ENCODE results near the gene SSBP4.

SSBP4 gene

DNA sequence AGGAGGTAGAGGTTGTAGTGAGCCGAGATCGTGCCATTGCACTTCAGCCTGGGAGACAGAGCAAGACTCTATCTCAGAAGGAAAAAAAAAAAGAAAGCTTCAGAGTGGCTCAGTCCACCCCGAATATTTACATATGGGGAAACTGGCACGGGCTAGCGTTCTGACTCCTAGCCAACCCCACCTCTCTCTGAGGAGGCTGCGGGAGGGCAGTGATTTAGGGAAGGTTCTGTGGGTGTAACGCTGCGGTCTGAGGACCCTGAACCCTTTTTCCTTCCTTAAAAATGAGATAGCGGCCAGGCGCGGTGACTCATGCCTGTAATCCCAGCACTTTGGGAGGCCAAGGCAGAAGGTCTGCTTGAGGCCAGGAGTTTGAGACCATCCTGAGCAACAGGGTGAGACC is 26.8 kb upstream of the SSBP4 start:
- H2AFZ ChIP-seq (ENCODE audit: low read depth) = no peak overlapping the region
- H3K4me3 ChIP-seq (IDR thresholded peaks at IDR 0.05; ENCODE audit: insufficient read depth, low read depth, low read length) = no peak overlapping the region
- no peaks in the 10 kb centered on the region for H3K79me2 ChIP-seq (ENCODE audit: insufficient read depth, low read depth)
- no peaks in the 10 kb centered on the region for H3K36me3 ChIP-seq (ENCODE audit: insufficient read depth)
- H3K4me2 ChIP-seq = no peak overlapping the region
- no peak overlapping the region for H3K27ac ChIP-seq
- no peak overlapping the region for H3K9ac ChIP-seq
- H3K4me1 ChIP-seq (ENCODE audit: low read depth, poor library complexity, severe bottlenecking) = peaks cover 2% of the 10 kb centered on the region
- H3K27me3 ChIP-seq (ENCODE audit: insufficient read depth, low read depth) = peaks cover 55% of the 10 kb centered on the region
- TF ChIP-seq, protein P1, sequence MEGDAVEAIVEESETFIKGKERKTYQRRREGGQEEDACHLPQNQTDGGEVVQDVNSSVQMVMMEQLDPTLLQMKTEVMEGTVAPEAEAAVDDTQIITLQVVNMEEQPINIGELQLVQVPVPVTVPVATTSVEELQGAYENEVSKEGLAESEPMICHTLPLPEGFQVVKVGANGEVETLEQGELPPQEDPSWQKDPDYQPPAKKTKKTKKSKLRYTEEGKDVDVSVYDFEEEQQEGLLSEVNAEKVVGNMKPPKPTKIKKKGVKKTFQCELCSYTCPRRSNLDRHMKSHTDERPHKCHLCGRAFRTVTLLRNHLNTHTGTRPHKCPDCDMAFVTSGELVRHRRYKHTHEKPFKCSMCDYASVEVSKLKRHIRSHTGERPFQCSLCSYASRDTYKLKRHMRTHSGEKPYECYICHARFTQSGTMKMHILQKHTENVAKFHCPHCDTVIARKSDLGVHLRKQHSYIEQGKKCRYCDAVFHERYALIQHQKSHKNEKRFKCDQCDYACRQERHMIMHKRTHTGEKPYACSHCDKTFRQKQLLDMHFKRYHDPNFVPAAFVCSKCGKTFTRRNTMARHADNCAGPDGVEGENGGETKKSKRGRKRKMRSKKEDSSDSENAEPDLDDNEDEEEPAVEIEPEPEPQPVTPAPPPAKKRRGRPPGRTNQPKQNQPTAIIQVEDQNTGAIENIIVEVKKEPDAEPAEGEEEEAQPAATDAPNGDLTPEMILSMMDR (conservative IDR thresholded peaks at IDR 0.05; ENCODE audit: low read depth, low read length) = no peak
- no peaks in the 10 kb centered on the region for H4K20me1 ChIP-seq (ENCODE audit: insufficient read depth)

DNA sequence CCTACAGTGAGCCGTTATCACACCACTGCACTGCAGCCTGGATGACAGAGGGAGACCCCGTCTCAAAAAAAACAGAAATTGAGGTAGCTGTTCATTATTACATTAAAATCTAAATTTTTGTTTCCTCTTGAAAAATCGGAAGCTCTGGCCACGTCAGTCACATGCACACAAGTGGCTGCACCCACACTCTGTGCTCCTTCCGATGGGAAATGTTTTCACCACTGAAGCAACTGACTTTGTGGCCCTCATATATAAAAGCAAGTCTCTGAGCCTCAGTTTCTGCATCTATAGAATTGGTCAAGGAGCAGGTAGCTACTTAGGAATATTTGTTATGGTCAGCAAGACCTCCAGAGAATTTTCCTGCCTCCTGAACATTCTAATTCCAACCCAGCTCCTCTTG is 26.3 kb upstream of the SSBP4 start:
- peaks cover 3% of the 10 kb centered on the region for H3K4me1 ChIP-seq (ENCODE audit: low read depth, poor library complexity, severe bottlenecking)
- no peaks in the 10 kb centered on the region for H4K20me1 ChIP-seq (ENCODE audit: insufficient read depth)
- H3K27me3 ChIP-seq (ENCODE audit: insufficient read depth, low read depth) = peaks cover 60% of the 10 kb centered on the region
- H3K4me2 ChIP-seq = no peak overlapping the region
- no peaks in the 10 kb centered on the region for H3K79me2 ChIP-seq (ENCODE audit: insufficient read depth, low read depth)
- TF ChIP-seq, protein P1 (conservative IDR thresholded peaks at IDR 0.05; ENCODE audit: low read depth, low read length) = no peak
- no peak overlapping the region for H3K4me3 ChIP-seq (IDR thresholded peaks at IDR 0.05; ENCODE audit: insufficient read depth, low read depth, low read length)
- no peak overlapping the region for H3K27ac ChIP-seq
- no peaks in the 10 kb centered on the region for H3K36me3 ChIP-seq (ENCODE audit: insufficient read depth)
- H2AFZ ChIP-seq (ENCODE audit: low read depth) = no peak overlapping the region
- no peak overlapping the region for H3K9ac ChIP-seq

DNA sequence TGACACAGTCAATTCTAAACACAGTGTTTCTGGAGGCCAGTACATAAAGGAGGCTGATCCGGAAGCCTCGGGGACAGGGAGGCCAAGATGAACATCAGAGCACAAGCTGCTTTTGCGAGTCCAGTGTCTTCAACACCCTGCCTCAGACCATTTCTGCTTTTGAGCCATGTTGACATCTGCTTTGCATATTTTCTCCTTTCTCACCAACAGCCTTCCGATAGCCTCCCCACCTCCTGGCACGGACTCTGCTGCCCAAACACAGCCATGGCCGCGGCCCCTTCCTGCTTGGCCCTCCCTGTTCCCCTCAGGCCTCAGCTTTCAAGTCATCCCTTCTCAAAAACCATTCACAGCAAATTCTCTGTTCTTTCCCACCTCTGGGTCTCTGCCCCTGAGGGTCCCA is 25.4 kb upstream of the SSBP4 start:
- Histone ChIP-seq H3K36me3 (ENCODE audit: insufficient read depth) (no peaks in the 10 kb centered on the region), H4K20me1 (ENCODE audit: insufficient read depth) (no peaks in the 10 kb centered on the region), H3K79me2 (ENCODE audit: insufficient read depth, low read depth) (no peaks in the 10 kb centered on the region), H3K4me1 (ENCODE audit: low read depth, poor library complexity, severe bottlenecking) (peaks cover 3% of the 10 kb centered on the region), H3K9ac (no peak overlapping the region), H3K27me3 (ENCODE audit: insufficient read depth, low read depth) (peaks cover 68% of the 10 kb centered on the region), H3K4me3 (IDR thresholded peaks at IDR 0.05; ENCODE audit: insufficient read depth, low read depth, low read length) (no peak overlapping the region), H3K27ac (no peak overlapping the region), H2AFZ (ENCODE audit: low read depth) (no peak overlapping the region), H3K4me2 (no peak overlapping the region)
- TF ChIP-seq, protein P1 (conservative IDR thresholded peaks at IDR 0.05; ENCODE audit: low read depth, low read length) = no peak

DNA sequence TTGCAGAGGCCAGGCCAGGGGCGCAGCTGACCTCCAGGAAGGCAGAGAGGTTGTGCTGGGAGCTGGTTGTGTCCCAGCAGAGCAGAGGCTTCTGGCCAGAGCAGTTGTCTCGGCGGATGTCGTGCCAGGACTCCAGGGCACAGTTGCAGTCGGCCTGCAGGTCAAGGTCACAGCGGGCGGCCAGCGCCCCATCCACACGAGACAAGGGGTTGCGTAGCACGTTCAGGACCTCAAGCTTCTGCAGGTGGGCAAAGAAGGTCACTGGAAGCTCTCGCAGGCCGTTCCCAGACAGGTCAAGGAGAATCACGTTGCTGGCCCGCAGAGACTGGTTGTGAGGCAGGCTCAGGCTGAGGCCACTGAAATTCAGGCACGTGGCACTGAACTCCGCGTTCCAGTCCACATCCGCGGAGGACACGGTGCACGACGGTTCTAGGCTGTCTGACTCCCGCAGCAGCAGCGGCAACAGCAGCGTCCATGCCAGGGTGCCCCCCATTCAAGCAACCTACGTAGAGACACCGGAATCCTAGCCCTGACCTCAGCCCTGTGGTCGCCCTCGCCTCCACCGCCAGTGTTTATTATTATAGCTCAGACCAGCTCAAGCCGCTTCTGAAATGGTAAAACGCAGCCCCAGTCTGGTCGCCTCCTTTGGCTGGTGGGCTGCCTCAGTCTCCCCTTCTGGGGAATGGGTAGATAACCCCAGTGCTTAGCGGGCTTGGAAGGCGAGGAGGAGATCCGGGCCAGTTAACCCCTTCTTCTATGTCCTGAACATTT is 22.5 kb upstream of the SSBP4 start:
- no peaks in the 10 kb centered on the region for H4K20me1 ChIP-seq (ENCODE audit: insufficient read depth)
- TF ChIP-seq, protein P1 (conservative IDR thresholded peaks at IDR 0.05; ENCODE audit: low read depth, low read length) = no peak
- no peak overlapping the region for H3K27ac ChIP-seq
- peaks cover 70% of the 10 kb centered on the region for H3K27me3 ChIP-seq (ENCODE audit: insufficient read depth, low read depth)
- no peaks in the 10 kb centered on the region for H3K36me3 ChIP-seq (ENCODE audit: insufficient read depth)
- no peaks in the 10 kb centered on the region for H3K79me2 ChIP-seq (ENCODE audit: insufficient read depth, low read depth)
- no peak overlapping the region for H3K4me2 ChIP-seq
- no peak overlapping the region for H3K9ac ChIP-seq
- H3K4me3 ChIP-seq (IDR thresholded peaks at IDR 0.05; ENCODE audit: insufficient read depth, low read depth, low read length) = no peak overlapping the region
- H3K4me1 ChIP-seq (ENCODE audit: low read depth, poor library complexity, severe bottlenecking) = peaks cover 8% of the 10 kb centered on the region
- no peak overlapping the region for H2AFZ ChIP-seq (ENCODE audit: low read depth)
